B cell (primary cell): ENCODE data around the gene ANKRD10.

ENCODE experiments used
- EZH2 ChIP-seq: IDR thresholded peaks from 2 replicates; pipeline ENCODE4 v1.6.1; 2012; ENCODE audit warnings: borderline replicate concordance, low read depth, mild to moderate bottlenecking, moderate library complexity, low read length; ENCODE audit not compliant: insufficient read depth, poor library complexity, severe bottlenecking
- TF ChIP-seq, protein P1 (sequence below): fragments of 200-600 bp; IDR thresholded peaks from one replicate; pipeline ENCODE4 v1.8.0; 2022; ENCODE audit warnings: antibody characterized with exemption, mild to moderate bottlenecking

DNA sequence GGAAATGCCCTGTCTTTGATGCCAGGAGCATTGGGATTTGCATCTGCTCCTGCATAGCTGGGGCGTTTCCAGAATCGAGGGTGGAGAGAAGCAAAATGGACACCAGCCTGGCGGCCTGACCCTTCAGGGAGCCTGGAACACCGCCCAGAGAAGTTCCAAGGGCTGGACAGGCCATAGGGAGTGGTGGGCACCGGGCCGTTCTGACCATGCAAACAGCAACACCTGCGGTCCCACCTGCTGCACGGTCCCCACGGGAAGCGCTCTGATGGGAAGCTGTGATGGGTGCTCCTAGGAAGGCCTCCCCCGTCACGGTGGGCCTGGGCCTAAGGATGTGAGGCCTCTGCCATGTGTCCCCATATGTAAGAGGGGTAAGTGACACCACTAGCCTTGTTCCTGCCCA is 34.2 kb upstream of the ANKRD10 start:
- TF ChIP-seq, protein P1, sequence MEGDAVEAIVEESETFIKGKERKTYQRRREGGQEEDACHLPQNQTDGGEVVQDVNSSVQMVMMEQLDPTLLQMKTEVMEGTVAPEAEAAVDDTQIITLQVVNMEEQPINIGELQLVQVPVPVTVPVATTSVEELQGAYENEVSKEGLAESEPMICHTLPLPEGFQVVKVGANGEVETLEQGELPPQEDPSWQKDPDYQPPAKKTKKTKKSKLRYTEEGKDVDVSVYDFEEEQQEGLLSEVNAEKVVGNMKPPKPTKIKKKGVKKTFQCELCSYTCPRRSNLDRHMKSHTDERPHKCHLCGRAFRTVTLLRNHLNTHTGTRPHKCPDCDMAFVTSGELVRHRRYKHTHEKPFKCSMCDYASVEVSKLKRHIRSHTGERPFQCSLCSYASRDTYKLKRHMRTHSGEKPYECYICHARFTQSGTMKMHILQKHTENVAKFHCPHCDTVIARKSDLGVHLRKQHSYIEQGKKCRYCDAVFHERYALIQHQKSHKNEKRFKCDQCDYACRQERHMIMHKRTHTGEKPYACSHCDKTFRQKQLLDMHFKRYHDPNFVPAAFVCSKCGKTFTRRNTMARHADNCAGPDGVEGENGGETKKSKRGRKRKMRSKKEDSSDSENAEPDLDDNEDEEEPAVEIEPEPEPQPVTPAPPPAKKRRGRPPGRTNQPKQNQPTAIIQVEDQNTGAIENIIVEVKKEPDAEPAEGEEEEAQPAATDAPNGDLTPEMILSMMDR: no peak
- no peak for TF ChIP-seq EZH2
